ENCODE measurements around the gene CAMK4.

The CAMK4 gene

GRCh38 chr5:111277061-111277460, 52.9 kb downstream of the CAMK4 start:
- Histone ChIP-seq H3K36me3 (ENCODE audit: control insufficient read depth, insufficient read depth, low read length) (no peaks in the 10 kb centered on the region), H3K4me3 (ENCODE audit: low read length) (no peak overlapping the region), H3K9me3 (ENCODE audit: control insufficient read depth, insufficient read depth, low read length) (no peaks in the 10 kb centered on the region), H3K4me1 (ENCODE audit: control insufficient read depth, insufficient read depth, low read length) (no peaks in the 10 kb centered on the region), H3K27me3 (ENCODE audit: control insufficient read depth, insufficient read depth, low read length) (no peaks in the 10 kb centered on the region), H3K27ac (ENCODE audit: low read length) (no peak overlapping the region)
- no CpG with 5 or more reads among the region's 2 CpGs for WGBS (ENCODE audit: insufficient coverage, insufficient read length)
- no peak for DNase-seq (ENCODE audit: low read depth, low spot score)

- Histone ChIP-seq H3K36me3 (ENCODE audit: control insufficient read depth, insufficient read depth, low read length) (no peaks in the 10 kb centered on the region), H3K4me1 (ENCODE audit: control insufficient read depth, insufficient read depth, low read length) (no peaks in the 10 kb centered on the region), H3K4me3 (ENCODE audit: low read length) (no peak overlapping the region), H3K9me3 (ENCODE audit: control insufficient read depth, insufficient read depth, low read length) (no peaks in the 10 kb centered on the region), H3K27ac (ENCODE audit: low read length) (no peak overlapping the region), H3K27me3 (ENCODE audit: control insufficient read depth, insufficient read depth, low read length) (no peaks in the 10 kb centered on the region)
- DNase-seq (ENCODE audit: low read depth, low spot score), result peak; percentile 37
- WGBS (ENCODE audit: insufficient coverage, insufficient read length), result no CpG with 5 or more reads among the region's 12 CpGs
These were observed 54.8 kb downstream of the CAMK4 start for GRCh38 chr5:111278858-111279504.

GRCh38 chr5:111280282-111280951, 56.2 kb downstream of the CAMK4 start:
- no peak overlapping the region for H3K4me3 ChIP-seq (ENCODE audit: low read length)
- H3K9me3 ChIP-seq (ENCODE audit: control insufficient read depth, insufficient read depth, low read length), result no peaks in the 10 kb centered on the region
- H3K4me1 ChIP-seq (ENCODE audit: control insufficient read depth, insufficient read depth, low read length), result no peaks in the 10 kb centered on the region; the same call in 1 of the 2 replicates
- no peak overlapping the region for H3K27ac ChIP-seq (ENCODE audit: low read length)
- WGBS (ENCODE audit: insufficient coverage, insufficient read length), result no CpG with 5 or more reads among the region's 6 CpGs
- H3K36me3 ChIP-seq (ENCODE audit: control insufficient read depth, insufficient read depth, low read length), result no peaks in the 10 kb centered on the region
- no peaks in the 10 kb centered on the region for H3K27me3 ChIP-seq (ENCODE audit: control insufficient read depth, insufficient read depth, low read length)
- DNase-seq (ENCODE audit: low read depth, low spot score), result no peak

GRCh38 chr5:111282798-111283197, 58.6 kb downstream of the CAMK4 start:
- Histone ChIP-seq H3K27ac (ENCODE audit: low read length) (no peak overlapping the region), H3K4me1 (ENCODE audit: control insufficient read depth, insufficient read depth, low read length) (no peaks in the 10 kb centered on the region; the same call in 1 of the 2 replicates), H3K27me3 (ENCODE audit: control insufficient read depth, insufficient read depth, low read length) (no peaks in the 10 kb centered on the region), H3K36me3 (ENCODE audit: control insufficient read depth, insufficient read depth, low read length) (no peaks in the 10 kb centered on the region), H3K9me3 (ENCODE audit: control insufficient read depth, insufficient read depth, low read length) (no peaks in the 10 kb centered on the region), H3K4me3 (ENCODE audit: low read length) (no peak overlapping the region)
- DNase-seq (ENCODE audit: low read depth, low spot score), result no peak
- no CpG with 5 or more reads among the region's 3 CpGs for WGBS (ENCODE audit: insufficient coverage, insufficient read length)

- H3K27ac ChIP-seq (ENCODE audit: low read length), result no peak overlapping the region
- H3K27me3 ChIP-seq (ENCODE audit: control insufficient read depth, insufficient read depth, low read length), result no peaks in the 10 kb centered on the region
- no peaks in the 10 kb centered on the region; the same call in 1 of the 2 replicates for H3K4me1 ChIP-seq (ENCODE audit: control insufficient read depth, insufficient read depth, low read length)
- no peak for DNase-seq (ENCODE audit: low read depth, low spot score)
- H3K4me3 ChIP-seq (ENCODE audit: low read length), result no peak overlapping the region
- H3K36me3 ChIP-seq (ENCODE audit: control insufficient read depth, insufficient read depth, low read length), result no peaks in the 10 kb centered on the region
- H3K9me3 ChIP-seq (ENCODE audit: control insufficient read depth, insufficient read depth, low read length), result no peaks in the 10 kb centered on the region
- WGBS (ENCODE audit: insufficient coverage, insufficient read length), result no CpG with 5 or more reads among the region's 2 CpGs
These were observed 60.6 kb downstream of the CAMK4 start for GRCh38 chr5:111284825-111285224.

- H3K27ac ChIP-seq (ENCODE audit: low read length), result no peak overlapping the region
- peaks cover 1% of the 10 kb centered on the region; the same call in 1 of the 2 replicates for H3K9me3 ChIP-seq (ENCODE audit: control insufficient read depth, insufficient read depth, low read length)
- H3K27me3 ChIP-seq (ENCODE audit: control insufficient read depth, insufficient read depth, low read length), result no peaks in the 10 kb centered on the region
- H3K36me3 ChIP-seq (ENCODE audit: control insufficient read depth, insufficient read depth, low read length), result 0 out of 2 replicates have a peak, but pooled peaks cover 3% of the 10 kb centered on the region
- no peak for DNase-seq (ENCODE audit: low read depth, low spot score)
- H3K4me1 ChIP-seq (ENCODE audit: control insufficient read depth, insufficient read depth, low read length), result no peaks in the 10 kb centered on the region
- no peak overlapping the region for H3K4me3 ChIP-seq (ENCODE audit: low read length)
These were observed 70.4 kb downstream of the CAMK4 start for GRCh38 chr5:111294551-111294950.

GRCh38 chr5:111295649-111296048, 71.5 kb downstream of the CAMK4 start:
- 0 out of 2 replicates have a peak, but pooled peaks cover 3% of the 10 kb centered on the region for H3K36me3 ChIP-seq (ENCODE audit: control insufficient read depth, insufficient read depth, low read length)
- no peaks in the 10 kb centered on the region for H3K4me1 ChIP-seq (ENCODE audit: control insufficient read depth, insufficient read depth, low read length)
- H3K4me3 ChIP-seq (ENCODE audit: low read length), result no peak overlapping the region
- no peaks in the 10 kb centered on the region for H3K27me3 ChIP-seq (ENCODE audit: control insufficient read depth, insufficient read depth, low read length)
- WGBS (ENCODE audit: insufficient coverage, insufficient read length), result no CpG with 5 or more reads among the region's 3 CpGs
- peaks cover 1% of the 10 kb centered on the region; the same call in 1 of the 2 replicates for H3K9me3 ChIP-seq (ENCODE audit: control insufficient read depth, insufficient read depth, low read length)
- no peak for DNase-seq (ENCODE audit: low read depth, low spot score)
- no peak overlapping the region for H3K27ac ChIP-seq (ENCODE audit: low read length)

GRCh38 chr5:111296570-111296969, 72.4 kb downstream of the CAMK4 start:
- Histone ChIP-seq H3K36me3 (ENCODE audit: control insufficient read depth, insufficient read depth, low read length) (0 out of 2 replicates have a peak, but pooled peaks cover 3% of the 10 kb centered on the region), H3K4me1 (ENCODE audit: control insufficient read depth, insufficient read depth, low read length) (no peaks in the 10 kb centered on the region), H3K4me3 (ENCODE audit: low read length) (no peak overlapping the region), H3K27ac (ENCODE audit: low read length) (no peak overlapping the region), H3K9me3 (ENCODE audit: control insufficient read depth, insufficient read depth, low read length) (peaks cover 1% of the 10 kb centered on the region; the same call in 1 of the 2 replicates), H3K27me3 (ENCODE audit: control insufficient read depth, insufficient read depth, low read length) (no peaks in the 10 kb centered on the region)
- WGBS (ENCODE audit: insufficient coverage, insufficient read length), result no CpG with 5 or more reads among the region's 3 CpGs
- DNase-seq (ENCODE audit: low read depth, low spot score), result no peak

- H3K27ac ChIP-seq (ENCODE audit: low read length), result no peak overlapping the region
- 0 out of 2 replicates have a peak, but pooled peaks cover 3% of the 10 kb centered on the region for H3K36me3 ChIP-seq (ENCODE audit: control insufficient read depth, insufficient read depth, low read length)
- no peak overlapping the region for H3K4me3 ChIP-seq (ENCODE audit: low read length)
- no CpG with 5 or more reads among the region's 7 CpGs for WGBS (ENCODE audit: insufficient coverage, insufficient read length)
- H3K4me1 ChIP-seq (ENCODE audit: control insufficient read depth, insufficient read depth, low read length), result no peaks in the 10 kb centered on the region
- DNase-seq (ENCODE audit: low read depth, low spot score), result no peak
- H3K27me3 ChIP-seq (ENCODE audit: control insufficient read depth, insufficient read depth, low read length), result no peaks in the 10 kb centered on the region
- peaks cover 1% of the 10 kb centered on the region; the same call in 1 of the 2 replicates for H3K9me3 ChIP-seq (ENCODE audit: control insufficient read depth, insufficient read depth, low read length)
These were observed 74.9 kb downstream of the CAMK4 start for GRCh38 chr5:111299067-111299481.

- Histone ChIP-seq H3K27me3 (ENCODE audit: control insufficient read depth, insufficient read depth, low read length) (no peaks in the 10 kb centered on the region), H3K27ac (ENCODE audit: low read length) (no peak overlapping the region), H3K36me3 (ENCODE audit: control insufficient read depth, insufficient read depth, low read length) (0 out of 2 replicates have a peak, but pooled peaks cover 3% of the 10 kb centered on the region), H3K4me3 (ENCODE audit: low read length) (no peak overlapping the region), H3K4me1 (ENCODE audit: control insufficient read depth, insufficient read depth, low read length) (no peaks in the 10 kb centered on the region), H3K9me3 (ENCODE audit: control insufficient read depth, insufficient read depth, low read length) (peaks cover 1% of the 10 kb centered on the region; the same call in 1 of the 2 replicates)
- DNase-seq (ENCODE audit: low read depth, low spot score), result no peak
- no CpG with 5 or more reads among the region's 3 CpGs for WGBS (ENCODE audit: insufficient coverage, insufficient read length)
These were observed 75.7 kb downstream of the CAMK4 start for GRCh38 chr5:111299831-111300432.
